SKM-1 treated with dmso at 0.1 percent for 144 hours (cell line): ENCODE results near the gene COQ4.

Experiments used
- DNase-seq: peaks from one replicate; lab custom pipeline; 2025; ENCODE audit not compliant: unreplicated experiment; lab: John Stamatoyannopoulos, UW

The COQ4 gene

DNA sequence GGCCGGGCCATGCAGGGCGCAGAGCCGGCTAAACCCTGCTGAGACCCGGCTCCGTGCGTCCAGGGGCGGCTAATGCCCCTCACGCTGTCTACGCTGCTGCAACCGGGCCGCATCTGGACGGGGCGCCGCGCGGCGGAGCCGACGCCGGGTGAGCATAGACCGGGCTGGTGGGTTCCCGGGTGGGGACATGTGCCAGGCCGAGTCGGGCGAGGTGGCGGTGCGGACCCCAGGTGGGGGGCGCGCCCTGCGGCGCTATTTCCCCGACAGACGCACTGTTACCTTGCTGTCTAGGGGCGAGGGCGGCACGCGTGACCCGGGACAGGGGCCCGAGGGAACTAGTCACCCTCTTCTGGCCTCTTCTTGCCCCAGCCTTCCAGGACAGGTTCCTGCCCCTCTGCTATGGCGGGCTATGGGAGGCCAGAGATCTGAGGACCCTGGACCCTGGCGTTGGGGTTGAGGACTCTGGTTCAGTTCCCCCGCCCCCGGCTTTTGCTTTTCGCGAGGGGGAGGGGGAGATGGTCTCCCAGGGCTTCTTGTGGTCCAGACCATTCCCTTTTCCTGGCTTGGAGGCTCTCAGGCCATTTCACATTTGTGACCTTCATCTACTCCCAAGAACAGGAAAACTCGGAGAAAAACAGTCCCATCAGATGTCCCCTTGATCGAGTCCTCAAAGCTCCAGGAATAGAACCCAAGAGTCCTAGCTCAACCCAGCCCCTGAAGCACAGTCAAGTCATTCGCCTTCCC lies 18.2 kb downstream of the COQ4 start:
- no peak for DNase-seq

DNA sequence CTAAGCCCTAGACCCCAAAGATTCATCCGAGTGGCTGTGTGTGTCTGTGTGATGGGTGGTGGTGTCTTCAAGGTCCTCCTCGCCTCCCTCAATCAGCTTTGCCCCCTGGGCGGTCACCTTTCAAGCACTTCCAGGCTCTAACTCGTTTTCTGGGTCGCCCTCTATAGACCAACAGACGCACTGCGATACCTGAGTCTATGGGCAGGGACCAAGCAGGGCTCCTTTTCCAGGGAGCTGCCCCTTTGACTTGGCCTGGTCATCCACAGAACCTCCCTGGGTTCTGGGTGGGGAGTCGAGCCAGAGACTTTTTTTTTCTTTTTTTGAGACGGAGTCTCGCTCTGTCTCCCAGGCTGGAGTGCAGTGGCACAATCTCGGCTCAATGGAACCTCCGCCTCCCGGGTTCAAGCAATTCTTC lies 18.8 kb downstream of the COQ4 start:
- DNase-seq: peak; percentile 60

DNA sequence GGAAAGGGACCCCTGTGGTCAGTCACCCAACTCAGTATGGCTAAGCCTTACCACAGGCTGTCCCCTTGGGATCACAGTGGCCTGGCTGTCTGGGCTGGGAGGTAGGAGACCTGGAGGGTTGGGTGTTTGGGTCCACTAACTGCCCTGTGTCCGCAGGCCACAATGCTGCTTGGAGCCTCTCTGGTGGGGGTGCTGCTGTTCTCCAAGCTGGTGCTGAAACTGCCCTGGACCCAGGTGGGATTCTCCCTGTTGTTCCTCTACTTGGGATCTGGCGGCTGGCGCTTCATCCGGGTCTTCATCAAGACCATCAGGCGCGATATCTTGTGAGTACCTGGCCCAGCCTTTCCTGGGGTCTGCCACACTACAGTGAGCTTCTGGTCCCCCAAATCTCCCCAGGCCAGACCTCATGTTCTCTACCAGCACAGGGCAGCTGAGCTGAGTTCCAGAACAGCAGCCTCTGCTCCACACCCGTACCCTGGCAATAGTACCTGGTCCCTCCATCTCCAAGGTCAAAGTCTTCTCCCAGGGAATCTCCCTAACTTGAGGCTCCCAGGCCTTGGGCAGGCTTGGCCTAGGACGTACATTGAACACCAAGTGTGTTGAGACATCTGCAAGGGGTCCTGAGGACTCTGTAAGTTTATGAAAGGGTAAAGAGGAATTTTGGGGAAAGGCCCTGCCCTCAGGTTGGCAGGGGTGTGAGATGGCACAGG lies 20.5 kb downstream of the COQ4 start:
- DNase-seq: no peak

DNA sequence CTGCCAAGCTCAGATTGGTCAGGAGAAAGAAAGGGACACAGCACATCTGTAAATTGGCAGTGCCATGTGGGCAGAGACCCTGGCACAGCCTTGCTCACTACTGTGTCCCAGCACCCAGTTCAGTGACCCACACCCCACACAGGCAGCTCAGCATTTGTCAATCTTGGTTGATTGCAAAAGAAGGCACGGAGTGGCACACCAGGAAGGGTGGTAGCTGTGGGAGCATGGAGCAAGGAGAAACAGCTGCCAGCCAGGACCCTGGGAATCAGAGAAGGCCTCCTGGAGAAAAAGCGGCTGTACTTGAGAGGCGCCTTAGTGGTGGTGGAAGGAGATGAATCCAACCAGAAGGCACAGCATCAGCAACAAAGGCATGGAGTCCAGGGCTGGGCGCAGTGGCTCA lies 21.2 kb downstream of the COQ4 start:
- DNase-seq: no peak

DNA sequence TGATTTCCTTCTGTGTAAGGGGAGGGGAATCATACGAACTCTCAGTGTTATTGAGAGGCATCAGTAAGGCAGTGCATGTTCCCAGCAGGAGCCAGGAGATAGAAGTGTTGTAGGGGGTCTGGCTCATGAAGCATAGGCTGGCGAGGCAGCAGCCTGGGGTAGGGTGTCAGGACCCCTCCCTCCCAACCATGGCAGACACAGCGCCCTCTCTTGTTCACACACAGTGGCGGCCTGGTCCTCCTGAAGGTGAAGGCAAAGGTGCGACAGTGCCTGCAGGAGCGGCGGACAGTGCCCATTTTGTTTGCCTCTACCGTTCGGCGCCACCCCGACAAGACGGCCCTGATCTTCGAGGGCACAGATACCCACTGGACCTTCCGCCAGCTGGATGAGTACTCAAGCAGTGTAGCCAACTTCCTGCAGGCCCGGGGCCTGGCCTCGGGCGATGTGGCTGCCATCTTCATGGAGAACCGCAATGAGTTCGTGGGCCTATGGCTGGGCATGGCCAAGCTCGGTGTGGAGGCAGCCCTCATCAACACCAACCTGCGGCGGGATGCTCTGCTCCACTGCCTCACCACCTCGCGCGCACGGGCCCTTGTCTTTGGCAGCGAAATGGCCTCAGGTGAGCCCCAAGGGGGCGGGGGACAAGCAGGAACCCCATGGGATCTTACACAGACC lies 22.4 kb downstream of the COQ4 start:
- DNase-seq: no peak

DNA sequence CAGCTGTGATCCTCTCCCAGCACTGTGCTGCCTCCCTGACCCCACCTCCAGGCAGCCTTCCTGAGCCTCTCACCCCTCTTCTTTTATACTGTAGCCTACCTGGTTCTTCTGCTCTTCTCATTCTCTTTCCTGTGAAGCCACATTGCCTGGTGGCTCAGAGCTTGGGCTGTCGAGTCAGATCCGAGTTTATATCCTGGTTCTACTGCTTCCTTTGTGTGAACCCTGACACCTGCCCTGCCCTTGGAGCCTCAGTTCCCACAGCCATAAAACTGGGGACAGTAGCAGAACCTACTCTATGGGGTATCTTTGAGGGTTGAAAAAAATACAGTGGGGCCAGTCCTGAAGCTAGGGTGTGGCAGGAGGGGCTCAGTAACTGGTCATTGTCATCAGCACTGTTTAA lies 26.5 kb downstream of the COQ4 start:
- no peak for DNase-seq

DNA sequence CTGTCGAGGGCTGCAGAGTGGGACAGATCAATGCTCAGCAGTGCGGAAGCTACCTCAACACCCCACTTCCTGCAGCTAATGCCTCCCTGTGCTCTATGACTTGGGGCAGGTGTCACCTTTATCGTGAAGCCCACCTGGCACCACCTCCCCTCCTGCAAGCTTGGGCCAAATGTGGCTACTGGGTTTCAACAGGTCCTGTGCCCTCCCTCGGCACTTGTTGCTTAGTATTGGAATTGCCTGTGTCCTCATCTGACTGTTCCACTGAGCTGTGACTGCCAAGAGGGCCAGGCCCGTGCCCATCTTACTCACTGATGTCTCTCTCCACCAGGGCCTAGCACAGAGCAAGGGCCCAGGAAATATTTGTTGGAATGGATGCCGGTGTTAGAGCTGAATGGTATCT lies 27.1 kb downstream of the COQ4 start:
- DNase-seq: no peak

DNA sequence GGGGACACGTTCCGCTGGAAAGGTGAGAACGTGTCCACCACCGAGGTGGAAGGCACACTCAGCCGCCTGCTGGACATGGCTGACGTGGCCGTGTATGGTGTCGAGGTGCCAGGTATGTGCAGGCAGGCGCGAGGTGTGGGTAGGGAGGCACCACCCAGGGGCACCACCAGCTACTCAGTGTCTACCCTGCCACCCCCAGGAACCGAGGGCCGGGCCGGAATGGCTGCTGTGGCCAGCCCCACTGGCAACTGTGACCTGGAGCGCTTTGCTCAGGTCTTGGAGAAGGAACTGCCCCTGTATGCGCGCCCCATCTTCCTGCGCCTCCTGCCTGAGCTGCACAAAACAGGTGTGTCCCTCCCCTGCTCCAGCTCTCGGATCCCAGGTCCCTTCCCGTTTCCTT lies 32.8 kb downstream of the COQ4 start:
- no peak for DNase-seq

DNA sequence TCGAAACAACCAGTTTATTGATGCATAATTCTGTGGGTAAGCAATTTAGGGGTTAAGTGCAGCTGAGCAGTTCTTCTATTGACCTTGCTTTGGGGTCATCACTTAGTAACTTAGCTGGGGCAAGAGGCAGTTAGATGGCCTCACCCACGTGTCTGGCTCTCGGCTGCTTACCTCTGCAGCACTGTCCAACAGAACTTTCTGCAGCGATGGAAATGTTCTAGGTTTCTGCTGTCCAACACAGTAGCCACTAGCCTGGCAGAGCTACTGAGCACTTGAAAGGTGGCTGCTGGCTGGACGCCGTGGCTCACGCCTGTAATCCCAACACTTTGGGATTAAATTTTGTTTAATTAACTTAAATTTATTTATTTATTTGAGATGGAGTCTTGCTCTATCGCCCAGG lies 35.5 kb downstream of the COQ4 start:
- no peak for DNase-seq

DNA sequence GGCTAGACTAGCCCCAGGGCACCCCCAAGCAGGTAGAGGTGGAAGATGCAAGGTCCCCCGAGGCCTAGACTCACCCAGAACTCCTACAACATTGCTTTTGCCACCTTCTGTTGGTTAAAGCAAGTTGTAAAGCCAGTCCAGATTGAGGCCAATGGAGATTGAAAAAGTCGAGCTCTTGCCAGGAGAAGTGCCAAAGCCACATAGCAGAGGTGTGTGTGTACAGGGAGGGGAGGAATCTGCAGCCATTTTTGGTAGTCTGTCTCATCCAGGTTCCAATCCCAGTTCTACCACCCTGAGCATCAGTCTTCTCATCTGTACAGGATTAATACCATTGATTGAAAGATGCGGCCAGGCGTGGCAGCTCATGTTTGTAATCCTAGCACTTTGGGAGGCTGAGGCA lies 36.2 kb downstream of the COQ4 start:
- DNase-seq: no peak

DNA sequence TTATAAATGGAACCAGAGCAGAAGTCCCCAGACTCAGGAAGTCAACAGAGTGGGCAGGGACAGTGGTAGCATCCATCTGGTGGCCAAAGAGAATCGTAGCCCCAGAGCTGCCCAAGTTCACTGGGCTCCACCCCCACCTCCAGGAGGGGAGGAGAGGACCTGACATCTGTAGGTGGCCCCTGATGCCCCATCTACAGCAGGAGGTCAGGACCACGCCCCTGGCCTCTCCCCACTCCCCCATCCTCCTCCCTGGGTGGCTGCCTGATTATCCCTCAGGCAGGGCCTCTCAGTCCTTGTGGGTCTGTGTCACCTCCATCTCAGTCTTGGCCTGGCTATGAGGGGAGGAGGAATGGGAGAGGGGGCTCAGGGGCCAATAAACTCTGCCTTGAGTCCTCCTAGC lies 38.2 kb downstream of the COQ4 start:
- no peak for DNase-seq

DNA sequence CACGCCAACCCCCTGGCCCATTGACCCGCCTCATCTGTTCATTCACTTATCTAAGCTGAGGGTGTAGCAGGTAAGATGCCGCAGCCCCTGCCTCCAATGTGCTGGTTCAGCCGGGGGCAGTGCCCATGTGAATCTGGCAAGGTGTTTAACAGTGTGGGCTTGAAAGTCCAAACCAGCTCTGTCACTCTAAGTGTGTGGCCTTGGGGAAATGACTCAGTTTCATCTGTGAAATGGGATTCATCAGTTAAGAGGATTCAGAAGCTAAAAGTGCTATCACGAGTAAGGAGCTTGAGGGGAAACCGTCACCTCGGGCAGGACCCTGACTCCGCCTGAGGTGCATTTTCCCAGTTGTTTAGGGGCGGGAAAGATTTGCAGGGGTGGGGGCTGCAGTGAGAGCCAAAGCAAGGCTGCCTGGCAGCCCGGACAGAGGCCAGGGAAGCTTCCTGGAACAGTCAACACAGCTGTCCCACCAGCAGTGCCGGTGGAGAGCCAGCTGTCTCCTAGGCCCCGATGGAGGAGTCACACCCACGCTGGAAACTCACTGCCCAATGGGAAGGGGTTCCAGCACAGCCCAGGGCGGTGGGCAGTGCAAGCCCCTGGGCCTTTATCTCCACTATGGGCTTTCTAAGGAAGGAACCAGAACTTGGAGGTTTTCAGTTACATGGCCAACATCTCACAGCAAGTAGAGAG lies 38.8 kb downstream of the COQ4 start:
- no peak for DNase-seq

DNA sequence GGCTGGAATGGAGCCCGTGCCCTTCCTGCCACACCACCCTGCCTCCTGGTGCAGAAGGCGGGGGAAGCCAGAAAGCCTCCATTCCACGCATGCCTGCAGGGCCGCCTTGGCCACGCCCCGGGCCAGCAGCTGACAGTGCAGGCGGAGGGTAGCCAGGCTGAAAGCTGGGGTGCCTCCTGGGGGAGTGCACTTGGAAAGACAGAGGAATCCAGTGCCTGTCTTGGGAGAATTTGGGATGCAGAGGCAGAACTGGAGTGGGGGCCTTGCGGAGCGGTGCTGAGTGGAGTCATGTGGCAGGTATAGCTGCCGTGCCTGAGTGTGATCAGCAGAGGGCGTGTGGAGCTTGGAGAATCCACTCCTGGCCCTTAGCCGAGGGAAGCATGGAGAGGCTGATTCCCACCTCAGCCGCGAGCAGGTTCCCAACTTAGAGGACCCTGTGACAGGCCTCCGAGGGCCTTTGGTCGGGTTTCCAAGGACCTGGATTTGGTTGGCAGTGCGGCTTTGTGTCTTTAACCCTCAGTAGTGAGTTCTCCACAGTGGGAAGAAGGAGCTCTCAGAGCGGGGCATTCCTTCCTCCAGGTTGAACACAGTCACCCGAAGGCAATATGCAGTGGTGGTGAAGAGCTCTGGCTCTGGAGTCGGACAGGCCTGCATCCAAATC lies 39.5 kb downstream of the COQ4 start:
- peak; percentile 39 for DNase-seq

DNA sequence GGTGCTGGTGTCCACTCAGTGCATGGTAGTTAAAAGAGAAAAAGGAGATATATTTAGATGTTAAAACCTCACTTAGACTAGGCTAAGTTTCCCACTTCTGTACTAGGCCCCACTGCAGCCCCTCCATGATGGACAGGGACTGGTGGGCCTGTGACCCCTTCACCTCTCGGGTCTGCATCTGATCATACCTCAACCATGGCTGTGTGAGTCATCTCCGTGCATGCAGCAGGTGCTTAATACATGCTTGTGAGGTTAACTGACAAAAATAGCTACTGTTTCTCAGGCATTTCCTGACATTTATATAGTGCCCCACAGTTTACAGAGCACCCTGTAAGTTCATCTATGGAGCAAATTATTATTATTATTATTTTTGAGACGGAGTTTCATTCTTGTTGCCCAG lies 40.1 kb downstream of the COQ4 start:
- no peak for DNase-seq

DNA sequence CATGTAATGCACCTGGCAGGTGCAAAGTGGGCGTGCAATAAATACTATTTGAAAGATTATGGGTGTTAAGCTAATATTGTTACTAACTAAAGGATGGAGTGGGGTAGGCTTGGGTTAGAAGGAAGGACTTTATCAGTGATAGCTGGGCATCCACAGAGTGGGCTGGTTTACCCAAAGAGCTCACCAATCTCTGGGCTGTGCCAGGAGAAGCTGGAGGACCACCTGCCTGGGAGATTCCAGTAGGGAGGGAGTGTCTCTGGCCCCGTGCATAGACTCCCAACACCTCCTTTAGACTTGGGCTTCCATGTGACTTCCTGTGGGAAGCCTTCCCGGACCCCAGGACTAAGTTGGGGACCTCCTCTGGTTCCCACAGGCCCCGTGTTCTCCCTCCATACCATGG lies 42.9 kb downstream of the COQ4 start:
- DNase-seq: no peak

DNA sequence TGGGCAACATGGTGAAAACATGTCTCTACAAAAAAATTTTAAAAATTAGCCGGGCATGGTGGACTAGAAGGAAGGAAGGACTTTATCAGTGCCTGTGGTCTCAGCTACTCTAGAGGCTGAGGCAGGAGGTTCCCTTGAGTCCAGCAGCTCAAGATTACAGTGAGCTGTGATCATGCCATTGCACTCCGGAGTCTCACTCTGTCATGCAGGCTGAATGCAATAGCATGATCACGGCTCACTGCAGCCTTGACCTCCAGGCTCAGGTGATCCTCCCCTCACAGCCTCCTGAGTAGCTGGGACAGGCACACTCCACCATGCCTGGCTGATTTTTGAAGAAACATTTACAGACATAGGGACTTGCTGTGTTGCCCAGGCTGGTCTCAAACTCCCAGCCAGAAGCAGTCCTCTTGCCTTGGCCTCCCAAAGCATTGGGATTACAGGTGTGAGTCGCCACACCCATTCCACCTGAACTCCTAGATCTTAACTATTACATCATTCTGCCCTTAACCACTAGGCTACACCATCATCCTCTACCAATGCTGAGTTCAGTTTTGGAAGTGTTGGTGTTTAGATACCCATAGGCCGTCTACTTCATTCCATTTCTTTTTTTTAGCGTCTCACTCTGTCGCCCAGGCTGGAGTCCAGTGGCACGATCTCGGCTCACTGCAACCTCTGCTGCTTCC lies 46.5 kb downstream of the COQ4 start:
- DNase-seq: no peak

DNA sequence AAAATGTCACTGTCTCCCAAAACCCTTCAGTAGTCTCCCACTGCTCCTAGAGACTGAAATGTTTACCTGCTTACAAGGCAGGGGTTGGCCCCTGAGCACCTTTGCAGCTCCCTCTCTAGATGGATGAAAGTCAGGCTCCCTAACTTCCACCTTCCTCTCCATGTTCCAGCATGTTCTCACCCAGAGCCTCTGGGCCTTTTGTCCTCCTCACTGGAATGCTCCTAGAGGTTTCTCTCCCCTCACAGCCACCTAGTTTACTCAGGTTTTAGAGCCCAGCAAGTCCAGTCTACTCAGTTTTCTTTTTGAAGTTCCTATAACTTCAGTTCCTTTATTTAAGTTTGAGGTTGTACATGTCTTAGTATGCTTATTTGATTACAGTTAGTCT lies 47.7 kb downstream of the COQ4 start:
- no peak for DNase-seq

DNA sequence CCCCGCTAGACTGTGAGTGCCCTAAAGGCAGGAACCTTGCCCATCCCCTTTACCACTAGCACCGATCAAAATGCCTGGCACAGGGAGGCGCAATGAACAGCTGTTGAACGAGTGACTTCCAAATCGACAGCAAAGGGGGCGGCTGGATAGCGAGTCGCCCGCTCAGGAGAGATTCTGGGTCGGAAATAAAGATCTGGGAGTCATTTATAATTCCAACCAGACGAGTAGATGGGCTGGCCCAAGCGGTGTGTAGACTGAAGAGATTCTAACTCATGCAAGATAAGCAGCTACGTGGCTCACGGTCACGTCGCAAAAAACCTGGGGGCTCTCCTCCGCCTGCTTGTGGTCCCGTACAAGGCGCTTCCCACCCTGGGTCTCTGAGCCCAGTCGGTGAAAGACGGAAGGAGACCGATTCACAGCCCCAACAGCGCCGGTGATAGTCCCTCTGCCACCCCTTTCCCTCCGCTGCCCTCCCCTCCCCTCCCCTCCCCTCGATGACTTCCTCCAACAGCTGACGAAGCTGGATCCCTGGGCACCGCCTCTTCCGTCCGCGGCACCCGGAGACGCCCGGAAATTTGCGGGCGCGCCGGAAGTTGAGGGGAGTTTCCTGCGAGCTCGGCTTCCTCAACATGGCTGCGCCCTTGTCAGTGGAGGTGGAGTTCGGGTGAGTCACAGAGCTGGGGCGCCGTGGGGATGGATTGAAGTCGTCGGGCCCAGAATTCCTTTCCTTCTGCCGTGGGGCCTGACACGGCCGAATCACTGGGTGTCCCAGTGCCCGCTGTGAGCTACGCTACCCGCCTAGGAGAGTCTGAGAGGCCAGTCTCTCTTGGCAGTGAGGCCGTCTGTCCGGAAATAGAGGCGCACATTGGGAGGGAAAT lies 48.4 kb downstream of the COQ4 start, which contains the start of gene URM1:
Gene URM1, plus strand, starts transcription at position 623 of the 878 bp plus-strand sequence. Its CDS starts 7 bp downstream, at position 630.
- DNase-seq: peak; percentile 90

DNA sequence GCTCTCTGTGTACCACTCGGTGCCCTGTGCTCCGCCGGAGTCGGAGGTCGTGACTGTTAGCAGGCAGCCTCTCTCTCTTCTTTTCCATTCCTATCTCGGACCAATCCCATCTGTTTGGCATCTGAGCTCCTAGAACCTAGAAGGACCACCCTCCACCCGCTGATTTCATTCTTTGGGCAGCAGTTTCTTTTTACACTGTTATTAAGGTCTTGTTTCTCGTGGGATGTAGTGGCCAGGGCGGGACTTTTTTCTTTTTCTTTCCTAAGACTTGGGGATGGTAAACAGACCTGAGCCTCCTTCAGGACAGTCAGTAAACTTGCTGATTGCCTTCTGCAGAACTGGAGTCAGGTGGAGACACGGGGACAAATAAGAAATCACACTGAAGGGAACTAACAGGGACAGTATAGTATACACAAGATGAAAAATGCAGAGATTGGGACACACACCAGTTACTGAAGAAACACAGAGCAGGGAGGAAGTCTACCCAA lies 49.0 kb downstream of the COQ4 start:
- no peak for DNase-seq
